Brain microvascular endothelial cell (primary cell): ENCODE data around the gene FOXG1.

Experiments used
- DNase-seq: peaks from one replicate; pipeline ENCODE4 v3.0.0-alpha.2; 2020
- H3K27ac ChIP-seq: fragments of 250-450 bp; sonication (Bioruptor Pico); 2 replicates; pipeline ENCODE4 v1.5.1; 2020; ENCODE audit warnings: mild to moderate bottlenecking, moderate library complexity
- H3K27me3 ChIP-seq: fragments of 250-450 bp; sonication (Bioruptor Pico); replicated peaks from 2 replicates; pipeline ENCODE4 v1.5.1; 2020; ENCODE audit warnings: mild to moderate bottlenecking
- H3K36me3 ChIP-seq: fragments of 250-450 bp; sonication (Bioruptor Pico); replicated peaks from 2 replicates; pipeline ENCODE4 v1.5.1; 2020; ENCODE audit warnings: mild to moderate bottlenecking
- H3K4me3 ChIP-seq: 2 replicates; pipeline ENCODE4 v1.5.1; 2011; ENCODE audit warnings: low read depth, mild to moderate bottlenecking, control low read depth, low read length, moderate library complexity
- in situ Hi-C: cut with HindIII; loops from 2 replicates; pipeline ENCODE4 v1.10.0; 2017; ENCODE audit warnings: low sequenced_read_pairs, low pct_ligation_motif_present
- TF ChIP-seq, protein P1 (sequence below): IDR thresholded peaks from 2 replicates; pipeline ENCODE4 v1.5.1; 2011; ENCODE audit warnings: low read depth, mild to moderate bottlenecking, moderate library complexity, low read length, control low read depth, inconsistent platforms; ENCODE audit errors: missing control alignments

FOXG1 gene

DNA sequence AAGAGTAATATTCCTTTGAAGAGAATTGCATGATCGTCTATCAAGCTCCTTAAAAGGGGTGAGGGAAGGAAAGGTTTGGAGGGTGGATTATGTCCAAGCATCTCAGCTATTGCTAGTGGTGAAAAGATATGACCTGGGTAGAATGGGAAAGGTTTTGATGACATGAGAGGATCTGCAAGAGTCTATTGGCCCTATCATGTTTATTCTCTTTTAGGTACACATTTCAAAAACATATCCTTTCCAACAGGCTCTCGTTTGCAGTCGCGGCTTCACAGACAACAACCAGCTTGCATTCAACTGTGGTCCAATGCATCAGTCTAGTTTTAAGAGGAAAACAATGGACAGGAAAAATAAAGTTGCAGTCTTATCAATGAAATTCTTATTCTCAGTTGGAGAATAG, 17.1 kb downstream of the FOXG1 start:
- H3K27ac ChIP-seq, result no peak overlapping the region
- no peaks in the 10 kb centered on the region for H3K36me3 ChIP-seq
- H3K27me3 ChIP-seq, result no peaks in the 10 kb centered on the region
- in situ Hi-C loops, result no loop called here
- TF ChIP-seq, protein P1, sequence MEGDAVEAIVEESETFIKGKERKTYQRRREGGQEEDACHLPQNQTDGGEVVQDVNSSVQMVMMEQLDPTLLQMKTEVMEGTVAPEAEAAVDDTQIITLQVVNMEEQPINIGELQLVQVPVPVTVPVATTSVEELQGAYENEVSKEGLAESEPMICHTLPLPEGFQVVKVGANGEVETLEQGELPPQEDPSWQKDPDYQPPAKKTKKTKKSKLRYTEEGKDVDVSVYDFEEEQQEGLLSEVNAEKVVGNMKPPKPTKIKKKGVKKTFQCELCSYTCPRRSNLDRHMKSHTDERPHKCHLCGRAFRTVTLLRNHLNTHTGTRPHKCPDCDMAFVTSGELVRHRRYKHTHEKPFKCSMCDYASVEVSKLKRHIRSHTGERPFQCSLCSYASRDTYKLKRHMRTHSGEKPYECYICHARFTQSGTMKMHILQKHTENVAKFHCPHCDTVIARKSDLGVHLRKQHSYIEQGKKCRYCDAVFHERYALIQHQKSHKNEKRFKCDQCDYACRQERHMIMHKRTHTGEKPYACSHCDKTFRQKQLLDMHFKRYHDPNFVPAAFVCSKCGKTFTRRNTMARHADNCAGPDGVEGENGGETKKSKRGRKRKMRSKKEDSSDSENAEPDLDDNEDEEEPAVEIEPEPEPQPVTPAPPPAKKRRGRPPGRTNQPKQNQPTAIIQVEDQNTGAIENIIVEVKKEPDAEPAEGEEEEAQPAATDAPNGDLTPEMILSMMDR, result no peak
- DNase-seq, result no peak
- H3K4me3 ChIP-seq, result no peak overlapping the region

DNA sequence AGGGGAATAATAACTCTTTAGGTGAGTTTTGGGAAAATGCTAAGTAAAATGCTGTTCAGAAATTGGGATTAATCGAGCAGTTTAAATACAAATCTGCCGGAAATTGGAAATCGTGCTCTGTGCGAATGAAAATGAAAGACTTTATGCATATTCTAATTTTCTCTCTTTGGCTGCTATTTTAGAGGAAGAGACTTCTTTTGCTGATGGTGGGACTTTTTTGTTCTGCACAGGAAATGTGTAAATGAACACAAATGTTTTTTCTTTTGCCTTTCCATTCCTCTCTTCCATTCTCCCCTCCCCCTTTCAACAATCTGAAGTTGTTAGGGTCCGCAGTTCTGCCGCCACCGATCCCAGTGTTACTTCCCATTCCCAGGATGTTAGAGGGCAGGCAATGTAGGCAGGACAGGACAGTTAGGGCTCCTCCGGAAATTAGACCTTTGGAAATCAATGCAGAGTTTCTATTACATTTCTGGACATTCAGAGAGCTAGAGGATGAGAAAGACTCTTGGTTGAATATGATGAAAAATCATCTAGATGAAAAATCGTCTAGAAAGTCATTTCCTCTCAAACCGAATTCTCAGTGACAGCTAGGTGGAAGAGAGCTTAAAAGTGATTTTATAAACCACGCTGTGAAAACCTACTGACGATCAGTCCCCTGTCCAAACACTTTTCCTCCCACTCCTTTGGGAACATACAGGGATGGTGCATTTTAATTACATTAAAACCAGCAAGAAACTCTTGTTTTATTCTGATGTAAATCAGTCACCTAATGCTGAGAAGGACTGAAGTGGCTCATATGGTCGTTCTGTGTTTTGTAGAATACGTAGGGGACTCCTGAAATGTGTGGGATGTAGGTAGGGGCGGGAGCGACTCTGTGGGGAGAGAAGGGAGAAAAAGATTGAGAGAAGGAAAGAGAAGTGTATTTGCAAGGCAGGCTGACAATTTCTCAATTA, 17.8 kb downstream of the FOXG1 start:
- TF ChIP-seq, protein P1, result no peak
- Histone ChIP-seq H3K4me3 (no peak overlapping the region), H3K27ac (no peak overlapping the region), H3K36me3 (no peaks in the 10 kb centered on the region), H3K27me3 (no peaks in the 10 kb centered on the region)
- DNase-seq, result no peak
- in situ Hi-C loops, result no loop called here

- no peak overlapping the region for H3K27ac ChIP-seq
- in situ Hi-C loops, result no loop called here
- no peaks in the 10 kb centered on the region for H3K36me3 ChIP-seq
- peak overlapping the region; percentile 40 for H3K4me3 ChIP-seq
- DNase-seq, result no peak
- H3K27me3 ChIP-seq, result no peaks in the 10 kb centered on the region
- TF ChIP-seq, protein P1, result no peak
Observed at GRCh38 chr14:28785096-28785952, 18.7 kb downstream of the FOXG1 start.

- DNase-seq, result no peak
- in situ Hi-C loops, result no loop called here
- H3K27ac ChIP-seq, result no peak overlapping the region
- no peak overlapping the region for H3K4me3 ChIP-seq
- TF ChIP-seq, protein P1, result no peak
- H3K36me3 ChIP-seq, result no peaks in the 10 kb centered on the region
- H3K27me3 ChIP-seq, result no peaks in the 10 kb centered on the region
Observed at GRCh38 chr14:28807518-28807917, 40.9 kb downstream of the FOXG1 start.

DNA sequence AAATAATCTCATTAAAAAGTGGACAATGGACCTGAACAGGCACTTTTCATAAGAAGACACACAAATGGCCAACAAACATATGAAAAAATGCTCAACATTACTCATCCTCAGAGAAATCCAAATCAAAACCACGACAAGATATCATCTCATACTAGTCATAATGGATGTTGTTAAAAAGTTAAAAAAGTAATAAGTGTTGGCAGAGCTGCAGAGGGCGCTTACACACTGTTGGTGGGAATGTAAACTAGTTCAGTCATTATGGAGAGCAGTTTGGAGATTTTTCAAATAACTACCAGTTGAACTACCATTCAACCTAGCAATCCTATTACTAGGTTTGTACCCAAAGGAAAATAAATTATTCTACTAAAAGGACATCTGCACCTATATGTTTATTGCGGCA, 47.2 kb downstream of the FOXG1 start:
- no peak overlapping the region for H3K27ac ChIP-seq
- no peak overlapping the region for H3K4me3 ChIP-seq
- H3K36me3 ChIP-seq, result no peaks in the 10 kb centered on the region
- TF ChIP-seq, protein P1, result no peak
- DNase-seq, result no peak
- in situ Hi-C loops, result no loop called here
- no peaks in the 10 kb centered on the region for H3K27me3 ChIP-seq
